Germinal center (tissue), 1 donor: ENCODE data around the gene GSTA5.
"Not testable (repeated sequence)": the region's sequence is repeated elsewhere in the genome, so short reads cannot be mapped to it uniquely, and the experiment has no call there.

Experiments
- DNase-seq: peaks from one replicate; pipeline ENCODE4 v3.0.0; 2012; ENCODE audit warnings: mixed read lengths, low spot score

The GSTA5 gene

DNA sequence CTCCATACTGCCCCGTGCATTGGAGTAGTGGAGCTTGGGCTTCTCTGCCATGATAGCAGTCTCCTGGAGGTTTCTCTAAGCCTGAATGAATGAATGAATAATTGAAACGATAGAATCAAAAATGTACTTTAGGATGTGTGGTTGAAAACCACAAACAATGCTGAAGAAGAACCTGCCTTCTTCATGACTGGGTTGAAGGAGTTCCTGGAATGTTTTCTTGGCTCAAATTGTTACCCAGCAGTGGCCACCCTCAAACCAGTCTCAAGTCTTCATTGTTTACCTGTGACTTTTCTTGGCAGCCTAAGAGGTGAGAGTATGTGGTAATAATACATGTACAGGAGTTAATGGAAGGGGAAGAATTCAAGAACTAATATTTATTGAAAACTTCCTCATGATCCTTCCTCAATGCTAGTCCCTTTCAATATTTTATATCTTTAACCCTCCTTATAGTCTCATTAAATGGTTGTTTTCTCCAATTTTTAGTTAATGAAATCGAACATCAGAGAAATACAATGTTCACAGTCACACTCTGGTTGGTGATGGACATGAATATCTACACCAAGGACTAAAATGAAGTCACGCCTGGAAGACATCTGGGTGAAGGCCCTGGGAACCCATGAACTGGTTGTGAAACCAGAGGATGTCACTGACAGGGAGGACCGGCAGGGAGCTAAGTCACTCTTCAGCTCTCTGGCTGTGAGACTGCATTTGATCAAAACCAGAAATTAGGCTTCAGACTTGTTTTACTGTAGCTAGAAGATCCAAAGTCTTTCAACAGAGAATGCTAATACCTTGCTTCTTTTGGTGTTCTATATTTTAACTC is at the start of gene GSTA5:
TSS of gene GSTA5 (minus strand) at position 51 of the 823 bp plus-strand sequence.
- DNase-seq, result no peak

DNA sequence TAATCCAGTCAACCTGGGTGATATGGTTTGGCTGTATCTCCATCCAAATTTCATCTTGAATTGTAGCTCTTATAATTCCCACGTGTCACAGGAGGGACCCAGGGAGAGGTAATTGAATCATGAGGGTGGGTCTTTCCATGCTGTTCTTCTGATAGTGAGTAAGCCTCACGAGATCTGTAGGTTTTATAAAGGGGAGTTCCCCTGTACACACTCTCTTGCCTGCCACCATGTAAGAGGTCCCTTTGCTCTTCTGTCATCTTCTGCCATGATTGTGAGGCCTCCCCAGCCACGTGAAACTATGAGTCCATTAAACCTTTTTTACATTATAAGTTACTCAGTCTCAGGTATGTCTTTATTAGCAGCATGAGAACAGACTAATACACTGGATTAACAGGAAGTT is 49.4 kb upstream of the GSTA5 start:
- DNase-seq, result no peak

DNA sequence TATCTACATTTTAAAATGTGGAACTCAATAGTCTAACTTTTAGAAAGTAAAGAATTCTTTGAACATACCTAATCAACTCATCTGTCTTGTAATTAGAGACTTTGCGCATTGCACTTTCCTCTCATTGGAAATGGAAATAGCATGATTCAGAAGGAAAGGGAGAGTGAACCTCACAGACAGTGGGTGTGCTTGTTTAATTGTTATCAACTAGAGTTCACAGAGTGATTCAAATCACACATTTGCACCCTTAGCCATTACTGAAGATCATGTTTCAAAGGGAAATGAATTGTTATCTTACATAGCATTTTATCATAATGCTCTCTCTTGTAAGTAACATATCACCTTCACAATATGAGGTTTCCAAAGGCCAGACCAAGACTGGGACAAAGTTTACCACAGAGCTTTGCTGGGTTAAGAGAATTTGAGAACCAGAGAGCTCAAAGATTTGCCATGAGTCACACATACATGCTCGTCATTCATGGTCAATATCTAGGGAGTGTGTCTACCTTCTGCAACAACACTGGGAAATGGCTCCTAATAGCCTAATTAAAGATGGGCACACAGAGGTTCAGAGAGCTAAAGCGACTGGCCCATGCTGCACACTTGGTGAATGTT is 47.4 kb upstream of the GSTA5 start:
- no peak for DNase-seq

DNA sequence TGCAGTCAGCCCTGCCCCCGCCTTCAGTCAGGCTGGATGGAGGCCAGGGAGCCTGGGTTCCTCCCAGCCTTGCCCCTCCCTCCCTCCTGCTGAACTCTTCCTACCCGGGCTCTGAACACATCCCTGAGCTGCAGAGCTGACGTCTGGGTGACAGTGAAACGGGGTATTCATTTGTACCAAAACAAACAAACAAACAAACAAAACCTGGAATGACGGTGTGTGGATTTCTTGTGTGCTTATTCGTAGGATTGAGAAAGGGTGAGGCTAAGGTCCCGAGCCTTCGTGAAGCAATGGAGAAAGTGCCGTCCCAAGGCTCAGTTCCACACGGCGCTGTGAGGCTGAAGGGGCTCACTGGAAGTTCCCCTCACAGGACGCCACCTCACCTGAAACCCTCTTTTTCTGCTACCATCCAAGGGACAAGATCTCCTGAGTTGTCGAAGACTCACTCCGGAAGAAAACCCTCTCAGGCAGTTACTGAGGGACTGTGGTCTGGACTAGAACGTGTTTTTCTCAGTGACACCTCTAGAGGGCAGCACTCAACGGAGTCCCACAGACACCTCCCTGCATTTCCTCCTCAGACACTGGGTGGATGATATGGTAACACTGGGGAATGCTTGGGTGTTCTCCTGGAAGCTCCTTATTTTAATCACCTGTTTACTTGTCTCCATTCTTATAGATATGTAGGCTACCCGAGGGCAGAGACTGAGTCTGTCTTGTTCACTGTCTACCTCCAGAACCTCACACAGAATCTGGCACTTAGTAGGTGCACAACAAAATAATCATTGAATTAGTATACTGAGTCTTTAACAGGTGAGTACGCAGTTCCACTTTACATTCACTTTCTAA is 41.6 kb upstream of the GSTA5 start:
- DNase-seq, result peak; percentile 77

DNA sequence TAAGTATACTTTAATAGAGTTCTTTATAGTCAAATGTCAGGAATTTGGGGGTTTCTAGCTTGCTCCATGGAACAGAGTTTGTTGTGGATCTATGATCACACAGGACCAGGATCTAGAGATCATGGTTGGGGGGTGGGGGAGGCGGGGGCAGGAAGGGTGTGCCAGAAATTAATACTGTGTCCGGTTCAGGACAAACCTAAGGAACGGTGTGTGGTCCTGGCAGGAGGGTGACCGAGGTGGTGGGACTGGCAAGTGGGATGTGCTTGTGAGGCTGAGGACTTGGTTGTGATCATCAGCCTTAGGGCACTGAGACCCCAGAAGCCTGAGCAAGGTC is 41.0 kb upstream of the GSTA5 start:
- no peak for DNase-seq

DNA sequence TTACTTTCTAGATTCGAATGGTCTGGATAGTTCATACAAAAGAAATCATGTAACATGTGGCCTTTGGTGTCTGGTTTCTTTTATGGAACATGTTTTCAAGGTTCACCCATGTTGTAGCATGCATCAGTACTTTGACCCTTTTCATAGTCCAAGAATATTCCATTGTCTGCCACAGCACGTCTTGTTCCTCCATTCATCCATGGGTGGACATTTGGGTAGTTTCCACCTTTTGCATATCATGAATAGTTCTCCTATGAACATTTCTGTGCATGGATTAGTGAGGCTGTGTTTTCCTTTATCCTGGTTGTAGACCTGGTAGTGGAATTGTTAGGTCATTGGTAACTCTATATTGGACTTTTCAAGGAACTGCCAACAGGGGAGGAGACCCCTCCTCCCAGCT is 37.2 kb upstream of the GSTA5 start:
- no peak for DNase-seq

DNA sequence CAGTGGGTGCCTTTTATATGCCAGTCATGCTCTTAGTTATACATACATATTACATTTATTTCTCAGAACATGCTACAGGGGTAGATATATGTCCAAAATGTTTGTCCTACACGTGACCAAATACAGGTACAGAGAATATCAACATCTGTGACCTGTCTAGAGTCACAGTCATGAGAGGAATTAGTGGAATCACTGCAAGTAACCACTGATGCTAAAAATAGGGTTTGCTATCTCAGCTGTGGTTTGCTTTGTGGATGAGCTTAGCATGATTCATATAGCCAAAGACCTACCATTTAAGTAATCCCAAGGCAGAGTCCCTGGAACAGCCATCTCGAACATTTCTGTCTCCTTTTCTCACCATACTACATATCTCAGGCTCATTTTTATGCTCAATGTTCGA is 36.6 kb upstream of the GSTA5 start:
- no peak for DNase-seq

DNA sequence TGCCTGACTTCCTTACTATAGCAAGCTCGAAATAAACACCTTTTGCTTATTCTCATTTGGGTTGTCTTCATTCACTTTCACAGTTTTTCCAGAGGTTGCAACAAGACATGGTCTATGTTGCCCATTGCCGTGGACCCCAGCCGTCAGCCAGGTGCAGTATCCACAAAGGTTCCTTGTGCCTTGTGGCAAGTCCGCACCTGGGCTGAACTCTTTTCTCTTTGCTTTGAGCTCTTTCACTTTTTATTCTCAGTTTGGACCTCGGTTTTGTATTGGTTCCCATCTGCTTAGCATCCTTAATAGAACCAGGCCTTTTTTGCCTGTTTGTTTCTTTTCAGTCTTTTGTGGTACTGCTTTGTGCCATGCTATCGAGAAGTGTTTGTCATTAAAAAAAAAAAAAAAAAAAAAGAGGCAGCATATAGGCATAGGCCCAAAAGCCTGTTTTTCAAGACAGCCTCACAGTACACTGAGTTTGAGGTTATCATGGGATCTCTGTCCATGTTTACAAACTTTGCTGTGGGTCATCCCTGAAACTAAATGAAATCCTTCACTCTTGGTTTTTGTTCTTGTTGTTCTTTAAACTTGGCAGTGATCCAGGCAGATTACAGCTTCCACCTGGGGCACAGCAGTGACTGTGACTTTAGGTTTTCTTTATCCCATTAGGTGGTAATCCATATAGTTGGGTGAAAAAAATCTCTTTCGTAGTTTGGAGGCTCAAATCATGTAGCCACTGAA is 35.6 kb upstream of the GSTA5 start:
- no peak for DNase-seq

DNA sequence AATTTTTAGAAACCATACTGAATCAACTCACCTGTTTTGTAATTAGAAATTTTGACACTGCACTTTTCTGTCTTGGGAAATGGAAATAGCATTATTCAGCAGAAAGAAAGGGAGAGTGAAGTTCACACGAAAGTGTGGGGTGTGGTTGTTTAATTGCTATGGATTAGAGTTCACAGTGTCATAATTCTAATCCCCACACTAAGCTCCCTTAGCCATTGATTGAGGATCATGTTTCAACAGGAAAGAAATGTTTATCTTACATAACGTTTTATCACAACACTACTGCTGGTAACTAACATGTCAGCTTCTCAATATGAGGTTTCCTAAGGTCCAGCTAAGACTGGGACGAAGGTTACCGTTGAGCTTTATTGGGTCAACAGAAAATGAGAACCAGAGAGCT is 31.4 kb upstream of the GSTA5 start:
- DNase-seq, result no peak

DNA sequence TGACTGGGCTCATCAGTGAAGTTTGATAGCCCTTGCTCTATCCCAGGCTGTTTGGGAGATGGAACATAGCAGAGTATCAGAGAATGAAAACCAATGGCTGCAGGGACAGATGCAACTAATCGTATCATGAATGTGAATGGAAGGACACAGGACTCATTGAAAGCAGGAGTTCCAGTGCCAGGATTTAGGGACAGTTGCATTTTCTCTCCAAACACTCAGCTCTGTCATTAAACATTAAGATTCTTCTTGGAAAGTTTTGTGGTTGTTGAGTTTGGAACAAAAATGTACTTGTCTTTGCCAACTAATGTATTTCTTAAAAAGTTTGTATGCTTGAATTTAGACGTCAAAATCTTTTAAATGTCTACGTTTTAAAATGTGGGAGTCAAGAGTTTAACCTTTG is 31.0 kb upstream of the GSTA5 start:
- DNase-seq, result no peak

DNA sequence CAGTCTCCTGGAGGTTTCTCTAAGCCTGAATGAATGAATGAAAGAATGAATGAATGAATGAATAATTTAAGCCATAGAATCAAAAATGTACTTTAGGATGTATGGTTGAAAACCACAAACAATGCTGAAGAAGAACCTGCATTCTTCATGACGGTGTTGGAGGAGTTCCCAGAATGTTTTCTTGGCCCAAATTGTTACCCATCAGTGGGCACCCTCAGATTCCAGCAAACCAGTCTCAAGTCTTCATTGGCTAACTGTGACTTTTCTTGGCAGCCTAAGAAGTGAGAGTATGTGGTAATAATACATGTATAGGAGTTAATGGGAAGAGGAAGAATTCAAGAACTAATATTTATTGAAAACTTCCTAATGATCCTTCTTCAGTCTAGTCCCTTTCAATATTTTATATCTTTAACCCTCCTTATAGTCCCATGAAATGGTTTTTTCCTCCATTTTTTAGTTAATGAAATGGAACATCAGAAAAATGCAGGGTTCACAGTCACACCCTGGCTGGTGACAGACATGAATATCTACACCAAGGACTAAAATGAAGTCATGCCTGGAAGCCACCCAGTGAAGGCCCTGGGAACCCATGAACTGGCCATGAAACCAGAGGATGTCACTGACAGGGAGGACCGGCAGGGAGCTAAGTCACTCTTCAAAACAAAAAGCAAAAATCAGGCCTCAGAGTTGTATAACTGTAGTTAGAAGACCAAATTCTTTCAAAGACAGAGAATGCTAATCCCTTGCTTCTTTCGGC is 29.9 kb upstream of the GSTA5 start:
- not testable (repeated sequence) for DNase-seq

DNA sequence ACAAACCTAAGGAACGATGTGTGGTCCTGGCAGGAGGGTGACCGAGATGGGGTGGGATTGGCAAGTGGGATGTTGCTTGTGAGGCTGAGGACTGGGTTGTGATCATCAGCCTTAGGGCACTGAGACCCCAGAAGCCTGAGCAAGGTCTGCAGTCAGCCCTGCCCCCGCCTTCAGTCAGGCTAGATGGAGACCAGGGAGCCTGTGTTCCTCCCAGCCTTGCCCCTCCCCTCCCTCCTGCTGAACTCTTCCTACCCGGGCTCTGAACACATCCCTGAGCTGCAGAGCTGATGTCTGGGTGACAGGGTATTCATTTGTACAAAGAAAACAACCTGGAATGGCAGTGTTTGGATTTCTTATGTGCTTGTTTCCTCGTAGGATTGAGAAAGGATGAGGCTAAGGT is 28.3 kb upstream of the GSTA5 start:
- not testable (repeated sequence) for DNase-seq

DNA sequence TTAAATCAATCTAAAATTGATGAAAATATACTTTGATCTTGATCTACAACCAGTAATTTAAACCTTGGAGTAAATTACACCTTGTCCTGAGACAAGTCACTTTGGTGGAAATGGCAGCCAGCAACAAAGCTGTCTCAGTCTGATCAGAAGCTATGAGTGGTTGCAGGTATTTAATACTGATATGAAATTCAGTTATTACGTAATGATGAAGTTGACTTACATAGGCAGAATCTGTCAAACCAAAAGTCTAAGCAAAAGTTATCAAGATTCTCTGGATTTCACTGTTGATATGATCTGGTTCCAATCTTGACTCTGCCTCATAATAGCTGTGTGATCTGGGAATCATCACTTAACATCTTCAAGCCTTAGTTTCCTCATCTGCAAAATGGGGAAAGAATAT is 27.6 kb upstream of the GSTA5 start:
- DNase-seq, result no peak

DNA sequence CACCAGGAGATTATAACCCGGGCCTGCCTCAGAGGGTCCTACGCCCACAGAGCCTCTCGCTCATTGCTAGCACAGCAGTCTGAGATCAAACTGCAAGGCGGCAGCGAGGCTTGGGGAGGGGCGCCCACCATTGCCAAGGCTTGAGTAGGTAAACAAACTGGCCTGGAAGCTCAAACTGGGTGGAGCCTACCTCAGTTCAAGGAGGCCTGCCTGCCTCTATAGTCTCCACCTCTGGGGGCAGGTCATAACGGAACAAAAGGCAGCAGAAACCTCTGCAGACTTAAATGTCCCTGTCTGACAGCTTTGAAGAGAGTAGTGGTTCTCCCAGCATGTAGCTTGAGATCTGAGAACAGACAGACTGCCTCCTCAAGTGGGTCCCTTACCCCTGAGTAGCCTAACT is 20.5 kb upstream of the GSTA5 start:
- DNase-seq, result not testable (repeated sequence)

DNA sequence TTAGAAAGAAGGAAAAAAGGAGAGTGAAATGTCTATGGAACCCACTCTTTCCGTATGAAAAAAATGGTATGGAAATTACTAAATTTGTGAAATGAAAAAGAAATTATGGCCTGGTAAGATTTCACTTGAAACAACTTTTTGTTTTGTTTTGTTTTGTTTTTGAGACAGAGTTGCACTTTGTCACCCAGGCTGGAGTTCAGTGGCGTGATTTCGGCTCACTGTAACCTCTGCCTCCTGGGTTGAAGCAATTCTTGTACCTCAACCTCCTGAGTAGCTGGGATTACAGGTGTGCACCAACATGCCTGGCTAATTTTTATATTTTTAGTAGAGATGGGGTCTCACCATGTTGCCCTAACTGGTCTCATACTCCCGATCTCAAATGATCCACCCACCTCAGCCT is 17.8 kb upstream of the GSTA5 start:
- DNase-seq, result no peak

DNA sequence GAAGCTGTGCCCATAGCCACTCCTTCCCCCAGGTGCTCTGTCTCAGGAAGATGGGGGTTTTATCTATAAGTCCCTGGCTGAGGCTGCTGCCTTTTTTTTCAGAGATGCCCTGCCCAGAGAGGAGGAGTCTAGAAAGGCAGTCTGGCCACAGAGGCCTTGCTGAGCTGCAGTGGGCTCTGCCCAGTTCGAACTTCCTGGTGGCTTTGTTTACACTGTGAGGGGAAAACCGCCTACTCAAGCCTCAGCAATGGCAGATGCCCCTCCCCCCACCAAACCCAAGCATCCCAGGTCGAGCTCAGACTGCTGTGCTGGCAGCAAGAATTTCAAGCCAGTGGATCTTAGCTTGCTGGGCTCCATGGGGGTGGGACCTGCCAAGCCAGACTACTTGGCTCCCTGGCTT is 15.5 kb upstream of the GSTA5 start:
- not testable (repeated sequence) for DNase-seq

DNA sequence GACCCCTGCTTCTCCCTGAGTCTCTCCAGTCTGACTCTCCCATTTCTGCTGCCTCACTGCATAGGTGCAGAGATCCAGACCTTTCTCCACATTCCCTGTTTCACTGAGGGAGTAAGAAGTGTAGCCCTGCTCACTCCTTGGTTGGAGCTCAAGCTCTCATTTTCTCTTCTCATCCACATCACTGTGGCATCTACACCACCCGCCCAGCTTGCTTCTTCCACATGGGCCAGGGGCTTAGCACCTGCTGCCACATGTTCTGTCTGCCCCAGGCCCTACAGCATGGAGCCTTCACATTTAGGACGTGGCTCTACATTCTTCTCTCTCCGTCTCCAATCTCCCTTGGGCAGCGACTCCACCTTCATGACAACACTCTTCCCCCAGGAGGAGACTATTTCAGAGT is 8.5 kb upstream of the GSTA5 start:
- DNase-seq, result no peak

DNA sequence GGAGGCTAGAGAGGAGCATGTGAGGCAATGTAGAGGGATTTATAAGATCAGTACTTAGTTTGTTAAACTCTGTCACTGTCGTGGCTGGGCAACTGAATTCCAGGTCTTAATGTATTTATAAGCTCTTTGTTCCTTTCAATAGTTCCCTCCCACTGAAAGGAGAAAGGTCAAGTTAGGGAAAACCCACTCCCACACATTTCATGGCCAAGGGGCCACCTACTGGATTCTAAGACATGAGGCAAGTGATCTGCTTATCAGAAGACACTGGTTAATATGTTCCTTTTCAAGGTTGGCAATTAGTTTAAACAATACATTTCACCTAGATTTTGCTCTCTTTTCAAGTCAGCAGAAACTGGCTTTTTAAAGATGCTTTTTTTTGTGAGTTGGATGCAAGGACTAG is 5.4 kb upstream of the GSTA5 start:
- no peak for DNase-seq

DNA sequence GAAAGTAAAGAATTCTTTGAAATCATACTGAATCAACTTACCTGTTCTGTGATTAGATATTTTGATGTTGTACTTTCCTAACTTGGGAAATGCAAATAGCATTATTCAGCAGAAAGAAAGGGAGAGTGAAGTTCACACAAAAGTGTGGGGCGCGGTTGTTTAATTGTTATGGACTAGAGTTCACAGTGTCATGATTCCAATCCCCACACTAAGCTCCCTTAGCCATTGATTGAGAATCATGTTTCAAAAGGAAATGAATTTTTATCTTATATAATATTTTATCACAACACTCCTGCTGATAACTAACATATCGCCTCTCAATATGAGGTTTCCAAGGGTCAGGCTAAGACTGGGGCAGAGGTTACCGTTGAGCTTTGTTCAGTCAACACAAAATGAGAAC is 3.0 kb upstream of the GSTA5 start:
- DNase-seq, result no peak

DNA sequence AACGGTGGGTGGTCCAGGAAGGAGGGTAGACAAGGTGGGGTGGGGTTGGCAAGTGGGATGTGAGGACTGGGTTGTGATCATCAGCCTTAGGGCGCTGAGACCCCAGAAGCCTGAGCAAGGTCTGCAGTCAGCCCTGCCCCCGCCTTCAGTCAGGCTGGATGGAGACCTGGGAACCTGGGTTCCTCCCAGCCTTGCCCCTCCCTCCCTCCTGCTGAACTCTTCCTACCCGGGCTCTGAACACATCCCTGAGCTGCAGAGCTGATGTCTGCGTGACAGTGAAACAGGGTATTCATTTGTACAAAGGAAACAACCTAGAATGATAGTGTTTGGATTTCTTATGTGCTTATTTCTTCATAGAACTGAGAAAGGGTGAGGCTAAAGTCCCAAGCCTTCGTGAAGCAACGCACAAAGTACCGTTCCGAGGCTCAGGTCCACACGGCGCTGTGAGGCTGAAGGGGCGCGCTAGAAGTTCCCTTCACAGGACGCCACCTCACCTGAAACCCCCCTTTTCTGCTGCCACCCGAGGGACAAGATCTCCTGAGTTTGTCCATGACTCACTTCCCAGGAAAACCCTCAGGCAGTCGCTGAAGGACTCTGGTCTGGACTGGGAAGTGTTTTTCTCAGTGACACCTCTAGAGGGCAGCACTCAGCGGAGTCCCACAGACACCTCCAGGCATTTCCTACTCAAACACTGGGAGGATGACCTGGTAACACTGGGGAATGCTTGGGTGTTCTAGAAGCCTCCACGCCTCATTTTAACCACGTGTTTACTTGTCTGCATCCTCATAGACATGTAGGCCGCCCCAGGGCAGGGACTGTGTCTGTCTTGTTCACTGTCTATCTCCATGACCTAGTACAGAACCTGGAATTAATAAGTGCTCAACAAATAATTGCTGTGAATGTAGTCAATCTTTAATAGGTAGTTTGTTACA is 1.2 kb downstream of the GSTA5 start:
- peak; percentile 55 for DNase-seq

DNA sequence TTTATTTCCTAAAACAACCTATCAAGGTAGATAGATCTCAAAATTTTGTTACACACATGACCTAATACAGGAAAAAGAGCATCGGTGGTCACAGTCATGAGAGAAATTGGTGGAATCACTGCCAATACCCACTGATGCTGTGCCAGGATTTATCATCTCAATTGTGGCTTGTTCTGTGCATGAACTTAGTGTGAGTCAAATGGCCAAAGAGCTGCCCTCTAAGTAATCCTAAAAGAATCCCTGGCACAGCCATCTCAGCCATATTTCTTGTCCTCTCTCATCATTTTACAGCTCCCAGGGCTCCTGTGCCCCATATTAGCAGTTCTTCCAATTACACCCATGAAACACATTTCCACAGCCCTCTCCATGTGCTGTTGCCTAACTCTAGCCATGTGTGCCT is 6.1 kb downstream of the GSTA5 start:
- no peak for DNase-seq
